A549 treated with AZD2906 at 1 μM for 4 hours (cell line): ENCODE data around the gene C22orf42. TPM values are rescaled to one million over a fixed set of nuclear protein-coding genes. Genes with fewer than 3 reads are reported as not detected.

Experiments
- total RNA-seq: library from RNA; stranded (reverse); fragments of 200-300 nt; extraction: Qiagen RNA extraction; gene quantifications from 5 replicates; pipeline ENCODE4 v1.2.3, GENCODE V29; 2022

The C22orf42 gene
- not detected in 5 replicates for total RNA-seq

GRCh38 chr22:32158712-32159533, at the start of gene C22orf42:
Gene C22orf42 (minus strand): TSS chr22:32159303. CDS start chr22:32159215, 88 bp downstream.

GRCh38 chr22:32204856-32205722, 46.0 kb upstream of the C22orf42 start, which contains the start of gene RFPL2:
Gene RFPL2 (minus strand): TSS chr22:32205073. CDS start chr22:32202451, 2,622 bp downstream.

Other genes starting within 250 kb of the C22orf42 start
- 130 to 147 TPM (median 142 TPM) in 5 replicates for gene YWHAH, start 214.8 kb downstream of the C22orf42 start, total RNA-seq
- gene SLC5A1, start 116.0 kb downstream of the C22orf42 start, total RNA-seq = 0.03 to 0.05 TPM (median 0.03 TPM) in 5 replicates
- 0.08 to 0.20 TPM (median 0.12 TPM) in 5 replicates for gene RFPL2, start 45.8 kb upstream of the C22orf42 start, total RNA-seq
- gene SLC5A4, start 96.0 kb upstream of the C22orf42 start, total RNA-seq = not detected in 5 replicates
- gene RFPL3, start 198.6 kb upstream of the C22orf42 start, total RNA-seq = not detected in 5 replicates